H1 (cell line): ENCODE measurements around the gene ACADM. TPM values are rescaled to one million over a fixed set of nuclear protein-coding genes. Genes with fewer than 3 reads are reported as not detected.

Experiments
- CTCF ChIA-PET: fragments of 300-600 bp; sonication (Branson Sonifier 250); formaldehyde crosslinking; loops from one replicate; lab custom pipeline; 2021; ENCODE audit not compliant: partially characterized antibody; lab: Charles Lee
- POLR2A ChIA-PET: fragments of 300-600 bp; sonication (Branson Sonifier 250); formaldehyde crosslinking; loops from one replicate; lab custom pipeline; 2021; ENCODE audit warnings: inconsistent platforms; ENCODE audit not compliant: partially characterized antibody; lab: Charles Lee
- DNase-seq, 2 experiments: peaks; one replicate each; pipeline versions ENCODE4 v3.0.0 to v3.0.0-alpha.2; 2010 to 2022; ENCODE audit warnings: low spot score in 2 of 2, low read depth in 1 of 2, mixed read lengths in 1 of 2
- FAIRE-seq: peaks from 2 replicates; lab custom pipeline; 2011; peaks lifted over from hg19 to GRCh38; lab: Jason Lieb, UNC
- H2AFZ ChIP-seq: 2 replicates; pipeline ENCODE4 v1.8.1; 2012; ENCODE audit warnings: low read length, inconsistent platforms
- H2AK5ac ChIP-seq: 2 replicates; pipeline ENCODE4 v1.6.1; 2013; ENCODE audit warnings: low read depth, low read length
- H2BK120ac ChIP-seq: replicated peaks from 2 replicates; pipeline ENCODE3; 2013; ENCODE audit warnings: low read depth, low read length, inconsistent platforms
- H2BK12ac ChIP-seq: 2 replicates; pipeline ENCODE4 v1.6.1; 2013; ENCODE audit warnings: low read depth, low read length
- H2BK15ac ChIP-seq: 2 replicates; pipeline ENCODE4 v1.6.1; 2013; ENCODE audit warnings: low read length
- H2BK20ac ChIP-seq: 2 replicates; pipeline ENCODE4 v1.6.1; 2013; ENCODE audit warnings: low read length
- H2BK5ac ChIP-seq: 2 replicates; pipeline ENCODE4 v1.6.1; 2013; ENCODE audit warnings: low read depth, low read length
- H3K14ac ChIP-seq: 2 replicates; pipeline ENCODE4 v1.6.1; 2013; ENCODE audit warnings: inconsistent platforms; ENCODE audit not compliant: insufficient read length
- H3K18ac ChIP-seq: 2 replicates; pipeline ENCODE4 v1.6.1; 2013; ENCODE audit warnings: low read length; ENCODE audit errors: extremely low read depth
- H3K23ac ChIP-seq: 2 replicates; pipeline ENCODE4 v1.6.1; 2013; ENCODE audit warnings: inconsistent platforms; ENCODE audit not compliant: insufficient read length
- H3K23me2 ChIP-seq: 2 replicates; pipeline ENCODE4 v1.6.1; 2013; ENCODE audit warnings: low read depth, low read length
- H3K27ac ChIP-seq: 2 replicates; pipeline ENCODE4 v1.6.1; 2011; ENCODE audit warnings: low read depth, low read length, inconsistent platforms
- H3K27me3 ChIP-seq, 4 experiments: replicated peaks in 1 of 4; 1 replicate in 1 of 4; 2 replicates in 3 of 4; pipeline versions ENCODE4 v1.6.1 to v1.8.1; 2011 to 2013; ENCODE audit warnings: low read length in 3 of 4, mild to moderate bottlenecking in 3 of 4, inconsistent platforms in 2 of 4, mixed read lengths in 2 of 4, moderate library complexity in 1 of 4; ENCODE audit not compliant: control insufficient read depth in 3 of 4, insufficient read depth in 3 of 4; ENCODE audit errors: extremely low read depth in 1 of 4
- H3K36me3 ChIP-seq, 4 experiments: 2 replicates each; pipeline versions ENCODE4 v1.6.1 to v1.8.1; 2011 to 2013; ENCODE audit warnings: mild to moderate bottlenecking in 4 of 4, low read length in 3 of 4, moderate library complexity in 2 of 4, control low read depth in 1 of 4, inconsistent platforms in 1 of 4; ENCODE audit not compliant: insufficient read depth in 4 of 4, control insufficient read depth in 2 of 4
- H3K4ac ChIP-seq: replicated peaks from 2 replicates; pipeline ENCODE3; 2013; ENCODE audit warnings: low read length, low read depth, mixed read lengths, inconsistent platforms; ENCODE audit not compliant: insufficient read length
- H3K4me1 ChIP-seq, 4 experiments: replicated peaks in 1 of 4; 1 replicate in 1 of 4; 2 replicates in 3 of 4; pipeline versions ENCODE4 v1.6.1 to v1.8.1; 2011 to 2013; ENCODE audit warnings: low read length in 3 of 4, inconsistent platforms in 2 of 4, mixed read lengths in 1 of 4; ENCODE audit not compliant: insufficient read depth in 4 of 4, control insufficient read depth in 3 of 4
- H3K4me2 ChIP-seq, 2 experiments: 2 replicates each; pipeline versions ENCODE4 v1.6.1 to v1.8.1; 2011 to 2013; ENCODE audit warnings: low read depth in 2 of 2, low read length in 2 of 2, control low read depth in 1 of 2, inconsistent platforms in 1 of 2, mild to moderate bottlenecking in 1 of 2; ENCODE audit not compliant: insufficient read depth in 1 of 2
- H3K4me3 ChIP-seq, 4 experiments: fragments of 200-600, 300-600 bp in 1 of 4; sonication (generic), shearing (Covaris generic), sonication (Bioruptor Twin) in 1 of 4; 2 replicates each; pipeline versions ENCODE4 v1.5.1 to v1.8.1; 2011 to 2016; ENCODE audit warnings: low read length in 4 of 4, low read depth in 3 of 4, control low read depth in 2 of 4, inconsistent platforms in 2 of 4, mild to moderate bottlenecking in 2 of 4, mixed read lengths in 1 of 4, moderate library complexity in 1 of 4; ENCODE audit not compliant: insufficient read depth in 2 of 4; ENCODE audit errors: extremely low read depth in 1 of 4
- H3K56ac ChIP-seq: replicated peaks from 2 replicates; pipeline ENCODE3; 2013; ENCODE audit warnings: low read depth, mild to moderate bottlenecking, mixed read lengths, low read length, inconsistent platforms; ENCODE audit not compliant: insufficient read length
- H3K79me1 ChIP-seq: 2 replicates; pipeline ENCODE4 v1.6.1; 2013; ENCODE audit warnings: low read depth, low read length, control low read depth
- H3K79me2 ChIP-seq, 2 experiments: 2 replicates each; pipeline versions ENCODE4 v1.6.1 to v1.8.1; 2012 to 2013; ENCODE audit warnings: low read length in 2 of 2, mild to moderate bottlenecking in 2 of 2, inconsistent platforms in 1 of 2; ENCODE audit not compliant: insufficient read depth in 2 of 2, control insufficient read depth in 1 of 2
- H3K9ac ChIP-seq, 4 experiments: replicated peaks in 1 of 4; 1 replicate in 1 of 4; 2 replicates in 3 of 4; pipeline versions ENCODE4 v1.6.1 to v1.8.1; 2011 to 2013; ENCODE audit warnings: low read depth in 3 of 4, low read length in 3 of 4, control low read depth in 2 of 4, mild to moderate bottlenecking in 2 of 4, moderate library complexity in 2 of 4, inconsistent platforms in 1 of 4; ENCODE audit errors: extremely low read depth in 1 of 4
- H3K9me3 ChIP-seq, 2 experiments: 2 replicates each; pipeline versions ENCODE4 v1.6.1 to v1.8.1; 2012 to 2013; ENCODE audit warnings: mild to moderate bottlenecking in 2 of 2, moderate library complexity in 2 of 2, control low read depth in 1 of 2, inconsistent platforms in 1 of 2, low read depth in 1 of 2, low read length in 1 of 2, mixed read lengths in 1 of 2; ENCODE audit not compliant: insufficient read depth in 2 of 2
- H4K20me1 ChIP-seq, 2 experiments: replicated peaks in 1 of 2; 2 replicates each; pipeline versions ENCODE3 to v1.8.1; 2011 to 2013; ENCODE audit warnings: inconsistent platforms in 2 of 2, low read length in 2 of 2, mild to moderate bottlenecking in 1 of 2; ENCODE audit not compliant: insufficient read depth in 2 of 2, control insufficient read depth in 1 of 2
- H4K5ac ChIP-seq: 2 replicates; pipeline ENCODE4 v1.6.1; 2013; ENCODE audit warnings: low read length, low read depth, mixed read lengths, inconsistent platforms; ENCODE audit not compliant: insufficient read length
- H4K8ac ChIP-seq: 2 replicates; pipeline ENCODE4 v1.8.0; 2013; ENCODE audit warnings: mild to moderate bottlenecking, moderate library complexity, low read length, inconsistent platforms; ENCODE audit not compliant: insufficient read depth; ENCODE audit errors: extremely low read depth
- H4K91ac ChIP-seq: replicated peaks from 2 replicates; pipeline ENCODE3; 2013; ENCODE audit warnings: low read length, mixed read lengths, inconsistent platforms; ENCODE audit not compliant: insufficient read length
- ATF3 ChIP-seq: IDR thresholded peaks from 2 replicates; pipeline ENCODE4 v1.6.1; 2011; ENCODE audit warnings: low read depth, mild to moderate bottlenecking, low read length; ENCODE audit not compliant: insufficient read depth
- CTCF ChIP-seq, 3 experiments: IDR thresholded peaks; 1 replicate in 2 of 3; 2 replicates in 1 of 3; pipeline versions ENCODE4 v1.5.1 to v1.6.1; 2011; ENCODE audit warnings: low read length in 3 of 3, mild to moderate bottlenecking in 3 of 3, inconsistent platforms in 2 of 3, low read depth in 1 of 3, moderate library complexity in 1 of 3; ENCODE audit not compliant: insufficient read depth in 1 of 3; ENCODE audit errors: control extremely low read depth in 1 of 3
- FOSL1 ChIP-seq: IDR thresholded peaks from 2 replicates; pipeline ENCODE4 v1.6.1; 2011; ENCODE audit warnings: mild to moderate bottlenecking, low read depth, low read length, moderate library complexity; ENCODE audit not compliant: insufficient read depth
- GABPA ChIP-seq: IDR thresholded peaks from 2 replicates; pipeline ENCODE4 v1.6.1; 2011; ENCODE audit warnings: mild to moderate bottlenecking, low read length, moderate library complexity, borderline replicate concordance; ENCODE audit not compliant: insufficient read depth
- POLR2AphosphoS5 ChIP-seq: IDR thresholded peaks from 2 replicates; pipeline ENCODE4 v1.6.1; 2011; ENCODE audit warnings: low read depth, low read length
- POU5F1 ChIP-seq: IDR thresholded peaks from 2 replicates; pipeline ENCODE4 v1.6.1; 2011; ENCODE audit warnings: low read depth, mild to moderate bottlenecking, low read length, moderate library complexity
- RBBP5 ChIP-seq: IDR thresholded peaks from 2 replicates; pipeline ENCODE4 v1.7.1; 2012; ENCODE audit warnings: low read depth, mild to moderate bottlenecking, inconsistent platforms, low read length, moderate library complexity, borderline replicate concordance
- RXRA ChIP-seq: IDR thresholded peaks from 2 replicates; pipeline ENCODE4 v1.6.1; 2011; ENCODE audit warnings: low read depth, mild to moderate bottlenecking, low read length, moderate library complexity; ENCODE audit not compliant: insufficient read depth
- SIX5 ChIP-seq: IDR thresholded peaks from 2 replicates; pipeline ENCODE4 v1.6.1; 2011; ENCODE audit warnings: mild to moderate bottlenecking, low read depth, low read length
- SP2 ChIP-seq: IDR thresholded peaks from 2 replicates; pipeline ENCODE4 v1.6.1; 2012; ENCODE audit warnings: mild to moderate bottlenecking, low read length, inconsistent platforms
- TBP ChIP-seq: IDR thresholded peaks from 2 replicates; pipeline ENCODE4 v1.6.1; 2011; ENCODE audit warnings: low read depth, low read length, improper control_type of control experiment
- TCF12 ChIP-seq: IDR thresholded peaks from 2 replicates; pipeline ENCODE4 v1.6.1; 2011; ENCODE audit warnings: low read depth, mild to moderate bottlenecking, low read length
- WGBS, 2 experiments: shearing (Covaris generic) in 1 of 2; methylation state at CpG; one replicate each; pipeline versions ENCODE4 v1.1.6 to v1.1.7; 2013 to 2015; ENCODE audit warnings: low lambda C conversion rate in 2 of 2, mixed read lengths in 2 of 2, inconsistent platforms in 1 of 2, low coverage in 1 of 2, missing lambda C conversion rate in 1 of 2; ENCODE audit not compliant: insufficient replicate concordance in 2 of 2, insufficient coverage in 1 of 2, insufficient read length in 1 of 2; ENCODE audit errors: extremely low coverage in 1 of 2, missing lambda C conversion rate in 1 of 2; 5-methylcytosine and 5-hydroxymethylcytosine counted together
- polyA plus RNA-seq, 7 experiments: library from polyadenylated mRNA; depleted of rRNA in 3 of 7; stranded (reverse) in 5 of 7; unstranded in 2 of 7; fragments of >200 nt in 5 of 7; fragments of 200-250 nt in 2 of 7; gene quantifications; 1 replicate in 5 of 7; 2 replicates in 1 of 7; 4 replicates in 1 of 7; pipeline versions ENCODE4 v1.2.1 to v1.2.3, GENCODE V29; 2011 to 2013; ENCODE audit warnings: missing spikeins in 2 of 7, mixed read lengths in 2 of 7
- total RNA-seq: library from RNA; stranded (reverse); fragmentation: NEBNext Ultra II Directional; extraction: Animal tissue kit (Norgen Biotek cat#: 25700); gene quantifications from 2 replicates; pipeline ENCODE4 v1.2.1, GENCODE V29; 2021

The ACADM gene
- total and polyA plus RNA-seq, 2 of the 8 experiments (the other 6 are each of a cell fraction or from before 2014, with no cell fraction given) = 14.3 to 40.0 TPM

- Histone ChIP-seq H2BK20ac (no peak overlapping the region), H2BK15ac (no peak overlapping the region), H4K91ac (no peak overlapping the region), H2BK5ac (no peak overlapping the region), H2BK120ac (no peak overlapping the region), H3K4me1 (no peaks in the 10 kb centered on the region), H4K5ac (no peak overlapping the region), H3K79me2 (no peaks in the 10 kb centered on the region), H2BK12ac (no peak overlapping the region), H3K56ac (no peak overlapping the region), H3K36me3 (no peaks in the 10 kb centered on the region), H3K9me3 (no peaks in the 10 kb centered on the region), H3K4me2 (no peak overlapping the region), H3K14ac (no peak overlapping the region), H3K79me1 (no peaks in the 10 kb centered on the region), H3K27ac (no peak overlapping the region), H4K8ac (no peak overlapping the region), H2AK5ac (no peak overlapping the region), H3K27me3 (no peaks in the 10 kb centered on the region), H3K4me3 (no peak overlapping the region), H4K20me1 (no peaks in the 10 kb centered on the region), H2AFZ (no peak overlapping the region), H3K18ac (no peak overlapping the region), H3K23ac (no peak overlapping the region), H3K23me2 (no peaks in the 10 kb centered on the region), H3K4ac (no peak overlapping the region), H3K9ac (no peak overlapping the region)
- ChIA-PET POLR2A (no interaction called here), CTCF (no interaction called here)
- no peak for DNase-seq
- no peak for FAIRE-seq
- WGBS, 2 experiments = 93% methylated on average over 2 of the region's 2 CpGs; no CpG with 5 or more reads in 1 of the 2 experiments
- TF ChIP-seq SIX5 (no peak), RXRA (no peak), CTCF (IDR thresholded peaks at IDR 0.05; ENCODE audit: control extremely low read depth in 1 of 3, insufficient read depth in 1 of 3, low read depth in 1 of 3, low read length in 3 of 3) (no peak), FOSL1 (no peak), POU5F1 (no peak), GABPA (no peak), TCF12 (no peak), TBP (no peak), ATF3 (no peak), RBBP5 (no peak), POLR2AphosphoS5 (no peak), SP2 (no peak)
Observed at GRCh38 chr1:75707191-75707590, 17.3 kb upstream of the ACADM start.
